K562 (cell line): Measurements from ENCODE around the gene LDLR.

Experiments
- CTCF ChIP-seq, 3 experiments: IDR thresholded peaks in 2 of 3; conservative IDR thresholded peaks in 1 of 3; 2 replicates each; pipeline ENCODE4 v1.5.1; 2011 to 2012; ENCODE audit warnings: low read length in 3 of 3, mild to moderate bottlenecking in 3 of 3, control low read depth in 2 of 3, improper control_type of control experiment in 1 of 3, inconsistent platforms in 1 of 3, low read depth in 1 of 3, mixed read lengths in 1 of 3, moderate library complexity in 1 of 3; ENCODE audit not compliant: insufficient read depth in 2 of 3
- HBP1 ChIP-seq: fragments of 450-650 bp; formaldehyde crosslinking; IDR thresholded peaks from 2 replicates; pipeline ENCODE4 v1.4.0; 2022; ENCODE audit warnings: missing genetic modification characterization
- MAX ChIP-seq: sonication (generic); formaldehyde crosslinking; IDR thresholded peaks from 2 replicates; pipeline ENCODE4 v1.9.0; 2022; ENCODE audit warnings: mild to moderate bottlenecking, missing genetic modification reagents
- MTA2 ChIP-seq: fragments of 450-650 bp; IDR thresholded peaks from 2 replicates; pipeline ENCODE4 v1.6.1; 2016; ENCODE audit warnings: low read depth
- NCOA4 ChIP-seq: fragments of 450-650 bp; IDR thresholded peaks from 2 replicates; pipeline ENCODE4 v1.6.1; 2018; ENCODE audit warnings: mild to moderate bottlenecking; ENCODE audit not compliant: partially characterized antibody
- NR2C2 ChIP-seq, 2 experiments: fragments of 200-800 bp in 1 of 2; sonication (Bioruptor generic) in 1 of 2; sonication (generic) in 1 of 2; formaldehyde crosslinking in 1 of 2; IDR thresholded peaks; 2 replicates each; pipeline versions ENCODE4 v1.6.1 to v1.8.0; 2016 to 2022; ENCODE audit warnings: mild to moderate bottlenecking in 1 of 2, missing compliant biosample characterization in 1 of 2, missing genetic modification characterization in 1 of 2, missing genetic modification reagents in 1 of 2
- PREB ChIP-seq: sonication (generic); formaldehyde crosslinking; IDR thresholded peaks from 2 replicates; pipeline ENCODE4 v1.8.1; 2023; ENCODE audit warnings: mild to moderate bottlenecking, missing genetic modification reagents
- RFX5 ChIP-seq: IDR thresholded peaks from 2 replicates; pipeline ENCODE4 v1.6.1; 2011; ENCODE audit warnings: low read depth, mild to moderate bottlenecking, improper control_type of control experiment, low read length
- SMC3 ChIP-seq: conservative IDR thresholded peaks from 2 replicates; pipeline ENCODE4 v1.6.1; 2011; ENCODE audit warnings: low read depth, low read length, improper control_type of control experiment; ENCODE audit not compliant: insufficient read depth
- TRIM25 ChIP-seq: fragments of 450-650 bp; IDR thresholded peaks from 2 replicates; pipeline ENCODE4 v1.7.0; 2016; ENCODE audit warnings: borderline replicate concordance
- XRCC4 ChIP-seq: IDR thresholded peaks from one replicate; pipeline ENCODE4 v1.6.1; 2011; ENCODE audit not compliant: insufficient read depth, insufficient read length; ENCODE audit errors: extremely low read depth
- TF ChIP-seq, protein P1 (sequence below): fragments of 450-650 bp; IDR thresholded peaks from 2 replicates; pipeline ENCODE4 v1.7.1; 2018; ENCODE audit warnings: mild to moderate bottlenecking, low read depth; ENCODE audit not compliant: partially characterized antibody

DNA sequence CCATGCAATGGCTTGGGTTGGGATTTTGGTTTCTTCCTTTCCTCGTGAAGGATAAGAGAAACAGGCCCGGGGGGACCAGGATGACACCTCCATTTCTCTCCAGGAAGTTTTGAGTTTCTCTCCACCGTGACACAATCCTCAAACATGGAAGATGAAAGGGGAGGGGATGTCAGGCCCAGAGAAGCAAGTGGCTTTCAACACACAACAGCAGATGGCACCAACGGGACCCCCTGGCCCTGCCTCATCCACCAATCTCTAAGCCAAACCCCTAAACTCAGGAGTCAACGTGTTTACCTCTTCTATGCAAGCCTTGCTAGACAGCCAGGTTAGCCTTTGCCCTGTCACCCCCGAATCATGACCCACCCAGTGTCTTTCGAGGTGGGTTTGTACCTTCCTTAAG lies 42.2 kb downstream of the LDLR start:
- no peak for TF ChIP-seq MAX
- no peak for TF ChIP-seq TRIM25
- TF ChIP-seq SMC3, result no peak
- no peak for TF ChIP-seq HBP1 (CRISPR knock-in tag)
- no peak for TF ChIP-seq NCOA4
- no peak for TF ChIP-seq CTCF (IDR thresholded peaks at IDR 0.05 in 2 of 3, conservative IDR thresholded peaks at IDR 0.05 in 1 of 3; ENCODE audit: insufficient read depth in 2 of 3, low read depth in 1 of 3, low read length in 3 of 3)
- TF ChIP-seq, protein P1, sequence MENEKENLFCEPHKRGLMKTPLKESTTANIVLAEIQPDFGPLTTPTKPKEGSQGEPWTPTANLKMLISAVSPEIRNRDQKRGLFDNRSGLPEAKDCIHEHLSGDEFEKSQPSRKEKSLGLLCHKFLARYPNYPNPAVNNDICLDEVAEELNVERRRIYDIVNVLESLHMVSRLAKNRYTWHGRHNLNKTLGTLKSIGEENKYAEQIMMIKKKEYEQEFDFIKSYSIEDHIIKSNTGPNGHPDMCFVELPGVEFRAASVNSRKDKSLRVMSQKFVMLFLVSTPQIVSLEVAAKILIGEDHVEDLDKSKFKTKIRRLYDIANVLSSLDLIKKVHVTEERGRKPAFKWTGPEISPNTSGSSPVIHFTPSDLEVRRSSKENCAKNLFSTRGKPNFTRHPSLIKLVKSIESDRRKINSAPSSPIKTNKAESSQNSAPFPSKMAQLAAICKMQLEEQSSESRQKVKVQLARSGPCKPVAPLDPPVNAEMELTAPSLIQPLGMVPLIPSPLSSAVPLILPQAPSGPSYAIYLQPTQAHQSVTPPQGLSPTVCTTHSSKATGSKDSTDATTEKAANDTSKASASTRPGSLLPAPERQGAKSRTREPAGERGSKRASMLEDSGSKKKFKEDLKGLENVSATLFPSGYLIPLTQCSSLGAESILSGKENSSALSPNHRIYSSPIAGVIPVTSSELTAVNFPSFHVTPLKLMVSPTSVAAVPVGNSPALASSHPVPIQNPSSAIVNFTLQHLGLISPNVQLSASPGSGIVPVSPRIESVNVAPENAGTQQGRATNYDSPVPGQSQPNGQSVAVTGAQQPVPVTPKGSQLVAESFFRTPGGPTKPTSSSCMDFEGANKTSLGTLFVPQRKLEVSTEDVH, result no peak
- no peak for TF ChIP-seq NR2C2 (CRISPR knock-in tag; IDR thresholded peaks at IDR 0.05)
- no peak for TF ChIP-seq NR2C2 (tag; IDR thresholded peaks at IDR 0.05)
- TF ChIP-seq RFX5, result no peak
- TF ChIP-seq PREB, result no peak
- no peak for TF ChIP-seq XRCC4
- no peak for TF ChIP-seq MTA2
